SK-N-MC (cell line): ENCODE data around the gene MSANTD3.

ENCODE experiments used
- EZH2 ChIP-seq: fragments of 200-600 bp; sonication (generic); IDR thresholded peaks from one replicate; pipeline ENCODE4 v1.6.1; 2017; ENCODE audit warnings: antibody characterized with exemption
- POLR2AphosphoS5 ChIP-seq: IDR thresholded peaks from 2 replicates; pipeline ENCODE4 v1.6.1; 2012; ENCODE audit warnings: mild to moderate bottlenecking, low read depth, low read length, borderline replicate concordance

DNA sequence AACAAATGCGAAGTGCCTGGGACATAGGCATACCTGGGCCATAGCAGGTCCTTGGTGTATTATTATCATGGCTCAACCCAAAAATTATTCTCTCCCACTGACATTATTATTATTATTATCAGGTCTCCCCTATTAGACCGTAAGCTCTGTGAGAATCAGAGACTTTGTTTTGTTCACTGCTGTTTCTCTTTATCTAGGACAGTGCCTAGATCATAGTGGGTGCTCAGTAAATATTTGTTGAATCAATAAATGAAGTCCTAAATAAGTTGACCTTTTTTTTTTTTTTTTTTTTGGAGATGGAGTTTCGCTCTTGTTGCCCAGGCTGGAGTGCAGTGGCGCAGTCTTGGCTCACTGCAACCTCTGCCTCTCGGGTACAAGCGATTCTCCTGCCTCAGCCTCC is 41.1 kb downstream of the MSANTD3 start:
- no peak for TF ChIP-seq EZH2
- no peak for TF ChIP-seq POLR2AphosphoS5
